Choroid plexus epithelial cell (primary cell): ENCODE measurements around the gene ZMYND19.
"Not testable (repeated sequence)": the region's sequence is repeated elsewhere in the genome, so short reads cannot be mapped to it uniquely, and the experiment has no call there.

Experiments
- DNase-seq: peaks from one replicate; pipeline ENCODE4 v3.0.0-alpha.2; 2010; ENCODE audit warnings: low read depth
- H3K4me3 ChIP-seq: 2 replicates; pipeline ENCODE4 v1.5.1; 2011; ENCODE audit warnings: low read depth, mild to moderate bottlenecking, control low read depth, low read length, moderate library complexity
- TF ChIP-seq, protein P1 (sequence below): conservative IDR thresholded peaks from 2 replicates; pipeline ENCODE4 v1.5.1; 2011; ENCODE audit warnings: low read depth, mild to moderate bottlenecking, control low read depth, inconsistent platforms, low read length, moderate library complexity

ZMYND19 gene

DNA sequence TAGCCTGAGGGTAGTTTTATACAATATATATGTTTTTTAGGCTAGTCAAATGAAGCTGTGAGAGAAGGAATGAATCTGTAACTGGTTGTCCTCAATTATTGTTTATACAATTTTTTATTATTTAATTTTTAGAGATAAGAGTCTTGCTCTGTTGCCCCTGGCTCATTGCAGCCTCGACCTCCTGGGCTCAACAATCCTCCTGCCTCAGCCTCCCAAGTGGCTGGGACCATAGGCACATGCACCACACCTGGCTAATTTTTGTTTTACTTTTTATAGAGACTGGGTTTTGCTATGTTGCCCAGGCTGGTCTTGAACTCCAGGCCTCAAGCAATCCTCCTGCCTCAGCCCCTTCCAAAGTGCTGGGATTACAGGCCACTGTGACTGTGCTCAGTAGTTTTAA lies 36.0 kb downstream of the ZMYND19 start:
- no peak overlapping the region for H3K4me3 ChIP-seq
- TF ChIP-seq, protein P1, sequence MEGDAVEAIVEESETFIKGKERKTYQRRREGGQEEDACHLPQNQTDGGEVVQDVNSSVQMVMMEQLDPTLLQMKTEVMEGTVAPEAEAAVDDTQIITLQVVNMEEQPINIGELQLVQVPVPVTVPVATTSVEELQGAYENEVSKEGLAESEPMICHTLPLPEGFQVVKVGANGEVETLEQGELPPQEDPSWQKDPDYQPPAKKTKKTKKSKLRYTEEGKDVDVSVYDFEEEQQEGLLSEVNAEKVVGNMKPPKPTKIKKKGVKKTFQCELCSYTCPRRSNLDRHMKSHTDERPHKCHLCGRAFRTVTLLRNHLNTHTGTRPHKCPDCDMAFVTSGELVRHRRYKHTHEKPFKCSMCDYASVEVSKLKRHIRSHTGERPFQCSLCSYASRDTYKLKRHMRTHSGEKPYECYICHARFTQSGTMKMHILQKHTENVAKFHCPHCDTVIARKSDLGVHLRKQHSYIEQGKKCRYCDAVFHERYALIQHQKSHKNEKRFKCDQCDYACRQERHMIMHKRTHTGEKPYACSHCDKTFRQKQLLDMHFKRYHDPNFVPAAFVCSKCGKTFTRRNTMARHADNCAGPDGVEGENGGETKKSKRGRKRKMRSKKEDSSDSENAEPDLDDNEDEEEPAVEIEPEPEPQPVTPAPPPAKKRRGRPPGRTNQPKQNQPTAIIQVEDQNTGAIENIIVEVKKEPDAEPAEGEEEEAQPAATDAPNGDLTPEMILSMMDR: no peak
- DNase-seq: no peak

DNA sequence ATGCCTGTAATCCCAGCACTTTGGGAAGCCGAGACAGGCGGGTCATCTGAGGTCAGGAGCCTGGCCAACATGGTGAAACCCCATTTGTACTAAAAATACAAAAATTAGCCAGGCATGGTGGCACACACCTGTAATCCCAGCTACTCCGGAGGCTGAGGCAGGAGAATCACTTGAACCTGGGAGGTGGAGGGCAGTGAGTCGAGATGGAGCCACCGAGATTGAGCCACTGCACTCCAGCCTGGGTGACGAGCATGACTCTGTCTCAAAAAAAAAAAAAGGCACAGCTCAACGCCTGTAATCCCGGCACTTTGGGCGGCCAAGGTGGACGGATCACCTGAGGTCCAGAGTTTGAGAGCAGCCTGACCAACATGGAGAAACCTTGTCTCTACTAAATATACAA lies 36.7 kb downstream of the ZMYND19 start:
- H3K4me3 ChIP-seq, DNase-seq: not testable (repeated sequence)

DNA sequence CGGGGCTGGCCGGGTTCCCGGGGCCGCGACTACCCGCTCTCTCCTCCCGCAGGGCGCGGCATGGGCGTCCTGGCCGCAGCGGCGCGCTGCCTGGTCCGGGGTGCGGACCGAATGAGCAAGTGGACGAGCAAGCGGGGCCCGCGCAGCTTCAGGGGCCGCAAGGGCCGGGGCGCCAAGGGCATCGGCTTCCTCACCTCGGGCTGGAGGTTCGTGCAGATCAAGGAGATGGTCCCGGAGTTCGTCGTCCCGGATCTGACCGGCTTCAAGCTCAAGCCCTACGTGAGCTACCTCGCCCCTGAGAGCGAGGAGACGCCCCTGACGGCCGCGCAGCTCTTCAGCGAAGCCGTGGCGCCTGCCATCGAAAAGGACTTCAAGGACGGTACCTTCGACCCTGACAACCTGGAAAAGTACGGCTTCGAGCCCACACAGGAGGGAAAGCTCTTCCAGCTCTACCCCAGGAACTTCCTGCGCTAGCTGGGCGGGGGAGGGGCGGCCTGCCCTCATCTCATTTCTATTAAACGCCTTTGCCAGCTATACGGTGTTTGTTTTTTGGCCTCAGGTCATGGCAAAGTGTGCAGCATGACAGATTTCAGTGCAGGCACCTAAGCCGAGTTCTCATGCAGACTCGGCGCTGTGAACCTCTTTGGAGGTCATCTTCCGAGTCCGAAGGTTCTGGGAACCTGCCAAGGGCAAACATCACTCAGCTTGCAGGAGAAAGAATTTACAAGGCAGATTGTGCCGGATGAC lies 38.1 kb downstream of the ZMYND19 start:
- TF ChIP-seq, protein P1: no peak
- H3K4me3 ChIP-seq: peak overlapping the region; percentile 90
- peak; percentile 16 for DNase-seq

DNA sequence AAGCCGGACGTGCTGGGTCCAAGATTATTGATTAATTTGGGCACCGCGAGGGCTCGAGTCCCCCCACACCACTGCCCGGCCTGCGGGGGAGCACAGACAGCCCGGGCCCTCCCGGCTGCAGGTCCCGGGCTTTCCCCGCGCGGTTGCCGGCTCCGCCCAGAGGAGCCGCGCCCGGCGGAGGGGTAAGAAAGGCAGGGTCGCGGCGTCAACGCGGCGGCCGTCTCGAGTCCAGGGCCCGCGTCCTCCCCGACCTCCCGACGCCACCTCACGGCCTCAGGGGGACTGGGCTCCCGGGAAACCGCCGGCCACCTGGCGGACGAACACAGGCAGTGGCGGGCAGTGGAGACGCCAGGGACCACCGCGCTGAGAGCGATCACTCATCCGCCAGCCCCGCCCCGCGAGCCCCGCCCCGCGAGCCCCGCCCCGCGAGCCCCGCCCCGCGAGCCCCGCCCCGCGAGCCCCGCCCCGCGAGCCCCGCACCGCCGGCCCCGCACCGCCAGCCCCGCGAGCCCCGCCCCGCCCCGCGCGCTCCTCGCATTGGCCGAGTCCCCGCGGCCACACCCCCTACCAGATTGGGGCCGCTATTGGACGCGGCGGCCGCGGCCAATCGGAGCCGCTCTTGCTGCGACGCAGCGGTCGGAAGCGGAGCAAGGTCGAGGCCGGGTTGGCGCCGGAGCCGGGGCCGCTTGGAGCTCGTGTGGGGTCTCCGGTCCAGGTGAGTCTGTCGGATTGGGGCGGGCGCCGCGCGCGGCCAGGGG lies 38.9 kb downstream of the ZMYND19 start, which contains the start of gene MRPL41:
Gene MRPL41, plus strand, starts transcription at position 616 of the 758 bp plus-strand sequence. CDS start 203 bp downstream, outside the sequence.
- DNase-seq: peak; percentile 86
- H3K4me3 ChIP-seq: peak within 1 kb of the TSS; percentile 90
- TF ChIP-seq, protein P1: peak; percentile 52

- DNase-seq: not testable (repeated sequence)
- H3K4me3 ChIP-seq: peak overlapping the region; percentile 70
These were observed 39.4 kb downstream of the ZMYND19 start for GRCh38 chr9:137550958-137551263.

DNA sequence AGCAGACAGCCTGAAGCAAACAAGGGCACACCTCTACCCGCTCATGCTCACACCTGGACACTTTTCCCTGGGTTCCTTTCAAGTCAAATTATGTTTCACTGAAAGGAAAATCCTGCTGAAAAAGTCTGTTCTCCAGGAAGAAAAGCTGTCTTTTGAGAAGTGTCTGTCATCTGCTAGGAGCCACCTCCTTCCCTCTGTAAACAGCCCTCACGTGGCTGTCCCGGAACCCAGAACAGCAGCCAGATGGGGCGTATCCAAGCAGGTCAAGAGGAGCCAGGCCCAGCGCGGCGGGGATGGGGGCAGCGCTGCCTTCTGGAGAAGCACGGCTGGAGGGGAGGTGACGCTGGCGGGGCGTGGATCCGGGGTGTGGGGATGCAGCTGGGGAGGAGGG lies 40.1 kb downstream of the ZMYND19 start, which contains the start of gene PNPLA7:
Gene PNPLA7, minus strand, starts transcription at position 172 of the 391 bp plus-strand sequence. CDS start 205 bp downstream, outside the sequence.
- peak; percentile 85 for DNase-seq
- peak within 1 kb of the TSS; percentile 70 for H3K4me3 ChIP-seq
- TF ChIP-seq, protein P1: no peak

- H3K4me3 ChIP-seq: no peak overlapping the region
- TF ChIP-seq, protein P1: no peak
- no peak for DNase-seq
These were observed 42.4 kb downstream of the ZMYND19 start for GRCh38 chr9:137547687-137548543.
